Ovary (tissue), 3 donors: ENCODE results near the gene TRIM46.
"Not testable (repeated sequence)": the region's sequence is repeated elsewhere in the genome, so short reads cannot be mapped to it uniquely, and the experiment has no call there.

Source experiments
- CTCF ChIP-seq, 3 donors: fragments of 450-650 bp in 2 of 3; fragments of 200-600 bp in 1 of 3; IDR thresholded peaks; one replicate each; pipeline versions ENCODE4 v1.5.1 to v1.8.0; 2016 to 2022; ENCODE audit warnings: antibody characterized with exemption in 3 of 3, mild to moderate bottlenecking in 1 of 3
- EP300 ChIP-seq: sonication (generic); formaldehyde crosslinking; IDR thresholded peaks from one replicate; pipeline ENCODE4 v1.6.1; 2017; ENCODE audit warnings: antibody characterized with exemption
- POLR2A ChIP-seq: fragments of 450-650 bp; IDR thresholded peaks from one replicate; pipeline ENCODE4 v1.6.1; 2017; ENCODE audit warnings: antibody characterized with exemption, mild to moderate bottlenecking, moderate library complexity
- donor health status: DM: no; HTN: no; CAD: no.

GRCh38 chr1:155162631-155163030 lies 11.0 kb upstream of the TRIM46 start:
- TF ChIP-seq CTCF (IDR thresholded peaks at IDR 0.05); POLR2A; EP300: not testable (repeated sequence)
